GM18907 (cell line): ENCODE measurements around the gene PTEN.
"Not testable (repeated sequence)": the region's sequence is repeated elsewhere in the genome, so short reads cannot be mapped to it uniquely, and the experiment has no call there.

ENCODE experiments used
- ATAC-seq: cut with Tn5 transposase; IDR thresholded peaks from one replicate; pipeline ENCODE4 v1.9.1; 2021; ENCODE audit warnings: mild to moderate bottlenecking, moderate library complexity; ENCODE audit not compliant: unreplicated experiment

PTEN gene

DNA sequence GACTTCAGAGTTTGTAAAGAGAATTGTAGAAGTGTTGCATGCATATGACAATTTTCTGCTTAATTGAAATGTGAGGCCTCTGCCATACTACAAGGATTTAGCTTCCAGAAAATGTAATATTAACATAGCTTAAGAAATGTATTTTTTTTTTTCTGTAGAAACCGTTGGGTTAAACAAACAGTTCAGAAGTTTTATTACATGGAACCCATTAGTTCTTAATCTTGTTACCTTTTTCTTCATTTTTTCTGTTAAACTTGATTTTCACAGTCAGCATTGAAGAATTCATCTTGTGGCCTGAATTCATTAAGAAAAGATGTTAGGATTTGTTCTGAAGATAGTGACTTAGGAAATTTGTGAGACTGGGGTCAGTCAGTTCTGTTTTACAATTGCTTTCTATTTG, 4.9 kb downstream of the PTEN start:
- no peak for ATAC-seq

DNA sequence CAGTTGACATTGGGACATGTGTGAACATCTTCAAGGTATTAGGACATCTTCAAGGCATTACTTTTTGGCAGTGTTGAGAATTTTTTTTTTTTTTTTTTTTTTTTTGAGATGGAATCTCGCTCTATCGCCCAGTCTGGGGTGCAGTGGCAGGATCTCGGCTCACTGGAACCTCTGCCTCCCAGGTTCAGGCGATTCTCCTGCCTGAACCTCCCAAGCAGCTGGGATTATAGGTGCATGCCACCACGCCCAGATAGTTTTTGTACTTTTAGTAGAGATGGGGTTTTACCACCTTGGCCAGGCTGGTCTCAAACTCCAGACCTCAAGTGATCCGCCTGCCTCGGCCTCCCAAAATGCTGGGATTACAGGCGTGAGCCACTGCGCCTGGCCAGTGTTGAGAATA, 5.7 kb downstream of the PTEN start:
- not testable (repeated sequence) for ATAC-seq

DNA sequence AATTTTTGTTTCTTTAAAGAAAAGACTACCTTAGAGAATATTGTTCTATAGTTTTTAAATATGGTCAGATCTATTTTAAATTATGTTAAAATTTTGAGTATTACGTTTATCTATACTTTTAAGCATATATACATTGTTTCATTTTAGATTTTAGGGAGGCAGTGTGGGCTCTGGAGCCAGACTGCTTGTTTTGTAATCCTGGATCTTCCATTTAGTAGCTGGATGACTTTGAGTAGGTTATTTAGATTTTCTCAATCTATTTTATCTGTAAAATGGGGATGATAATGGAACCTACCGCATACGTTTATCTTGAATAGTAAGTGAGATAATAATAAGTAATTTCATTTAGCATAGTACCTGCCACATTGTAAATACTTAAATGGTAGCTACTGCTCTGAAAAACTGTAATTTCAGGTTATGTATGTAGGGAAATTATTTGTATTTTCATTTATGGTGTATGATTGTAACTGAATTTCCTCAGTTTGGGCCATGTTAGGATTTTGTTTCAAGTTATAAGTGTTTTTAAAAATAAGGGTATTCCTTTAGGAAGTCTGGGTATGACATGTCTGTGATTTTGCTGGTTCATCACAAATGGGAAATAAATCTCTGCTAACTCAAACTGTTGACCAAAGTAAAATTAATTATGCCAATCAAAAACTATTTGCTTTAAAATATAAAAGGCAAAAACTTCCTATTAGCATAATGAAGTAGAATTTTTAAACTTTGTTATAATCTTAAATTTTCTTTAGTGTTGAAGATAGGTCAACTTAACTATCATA, 6.5 kb downstream of the PTEN start:
- ATAC-seq = no peak

DNA sequence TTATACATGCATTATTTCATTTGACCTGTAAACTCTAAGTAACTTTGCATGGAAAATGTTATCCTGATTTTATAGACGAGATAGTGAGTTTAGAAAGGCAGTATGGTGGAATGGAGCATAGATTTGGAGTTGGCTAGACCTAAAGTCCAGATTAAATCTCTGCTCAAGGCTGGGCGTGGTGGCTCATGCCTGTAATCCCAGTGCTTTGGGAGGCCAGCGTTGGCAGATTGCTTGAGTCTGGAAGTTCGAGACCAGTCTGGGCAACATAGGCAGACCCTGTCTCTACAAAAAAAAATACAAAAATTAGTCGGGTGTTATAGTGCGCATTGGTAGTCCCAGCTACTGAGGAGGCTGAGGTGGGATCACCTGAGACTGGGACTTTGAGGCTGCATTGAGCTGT, 9.4 kb downstream of the PTEN start:
- ATAC-seq = no peak

DNA sequence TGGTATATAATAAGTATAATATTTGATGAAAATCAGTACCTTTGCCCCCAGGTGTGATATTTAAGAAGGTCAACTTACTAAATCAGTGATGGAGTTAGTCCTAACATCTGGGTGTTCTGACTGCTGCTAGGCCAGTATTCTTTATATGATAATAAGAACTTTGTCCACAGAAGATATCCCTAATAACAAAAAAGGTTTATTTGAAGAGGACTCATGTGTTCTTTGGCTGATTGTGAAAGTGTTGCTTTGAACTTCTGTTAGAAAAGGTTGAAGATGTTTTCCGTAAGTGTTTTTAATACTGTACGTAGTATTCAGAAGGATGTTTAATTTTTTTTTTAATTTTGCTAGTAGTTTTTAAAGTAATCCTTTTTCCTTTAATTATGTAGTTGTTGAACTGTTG, 10.2 kb downstream of the PTEN start:
- no peak for ATAC-seq

DNA sequence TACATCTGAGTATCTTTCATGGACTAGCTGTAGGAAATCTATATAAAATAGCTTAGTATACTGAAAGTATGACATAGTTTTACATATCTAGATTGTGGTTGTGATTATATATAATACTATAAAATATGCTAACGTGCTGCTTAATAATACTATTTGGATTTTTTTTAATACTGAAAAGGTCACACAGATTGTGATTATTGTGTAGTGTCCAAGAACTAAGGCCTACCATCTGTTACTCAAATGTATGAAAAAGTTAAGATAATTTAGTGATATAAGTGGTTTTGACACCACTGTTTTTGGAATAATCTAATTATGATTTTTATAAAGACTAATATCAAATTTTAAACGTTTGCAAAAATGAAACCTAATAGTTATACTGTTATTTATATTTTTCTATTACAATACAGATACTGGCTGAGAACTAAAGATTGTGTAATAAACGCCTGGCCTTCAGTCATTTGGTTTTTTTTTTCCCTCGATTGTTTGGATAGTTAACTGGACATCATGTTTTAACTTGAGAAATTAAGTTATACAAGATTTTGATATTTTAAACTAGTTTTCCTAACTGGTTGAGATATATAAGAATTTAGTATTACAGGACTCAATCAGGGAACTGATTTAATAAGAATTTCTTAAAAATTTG, 12.6 kb downstream of the PTEN start:
- ATAC-seq = no peak

DNA sequence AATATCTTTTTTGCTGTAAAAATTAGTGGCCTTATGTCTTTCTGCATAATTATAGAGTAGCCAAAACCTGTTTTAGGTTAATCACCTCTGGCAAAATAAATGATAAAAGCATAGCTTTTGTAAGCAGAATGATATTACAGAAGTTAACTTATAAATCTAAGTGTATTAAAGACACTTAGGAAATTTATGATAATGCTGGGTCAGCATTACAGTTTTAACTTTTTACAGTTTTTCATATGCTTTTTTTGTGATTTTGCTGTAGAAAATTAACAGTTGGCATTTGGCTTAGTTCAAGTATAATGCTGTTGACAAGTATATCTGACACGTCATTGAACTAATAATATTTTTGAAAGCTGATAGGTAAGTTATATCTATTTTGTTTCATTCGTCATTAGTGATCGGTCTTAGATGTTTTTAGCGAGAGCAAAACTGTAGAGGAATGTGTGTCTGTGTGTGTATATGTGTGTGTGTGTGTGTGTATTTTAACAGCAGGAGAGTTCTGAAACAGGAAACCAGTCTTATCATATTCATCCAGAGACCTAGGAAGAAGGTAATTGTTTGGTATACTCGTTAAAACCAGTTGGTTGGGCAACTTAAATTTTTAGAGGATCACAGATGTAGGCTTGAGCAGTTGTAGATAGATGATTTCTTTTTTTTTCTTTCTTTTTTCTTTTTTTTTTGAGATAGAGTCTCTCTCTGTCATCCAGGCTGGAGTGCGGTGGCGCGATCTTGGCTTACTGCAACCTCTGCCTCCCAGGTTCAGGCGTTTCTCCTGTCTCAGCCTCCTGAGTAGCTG, 15.4 kb downstream of the PTEN start:
- ATAC-seq = no peak

DNA sequence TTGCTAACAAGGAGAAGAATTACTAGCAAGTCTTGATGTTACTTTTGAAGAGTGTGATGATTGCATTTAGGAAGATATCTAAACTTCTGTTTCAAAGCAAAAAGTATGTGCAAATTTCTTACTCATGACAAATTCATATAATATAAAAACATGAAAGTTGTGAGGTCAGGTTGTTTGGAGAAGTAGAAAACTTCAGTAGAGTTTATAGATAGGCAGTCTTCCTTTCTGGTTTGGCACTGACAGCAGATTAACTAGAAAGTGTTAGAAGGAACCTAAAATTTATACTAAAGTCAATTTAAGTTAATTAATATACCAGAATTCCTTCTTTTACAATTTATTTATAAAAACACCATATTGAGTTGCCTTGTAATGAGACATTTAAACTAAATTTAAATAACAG, 16.9 kb downstream of the PTEN start:
- no peak for ATAC-seq

DNA sequence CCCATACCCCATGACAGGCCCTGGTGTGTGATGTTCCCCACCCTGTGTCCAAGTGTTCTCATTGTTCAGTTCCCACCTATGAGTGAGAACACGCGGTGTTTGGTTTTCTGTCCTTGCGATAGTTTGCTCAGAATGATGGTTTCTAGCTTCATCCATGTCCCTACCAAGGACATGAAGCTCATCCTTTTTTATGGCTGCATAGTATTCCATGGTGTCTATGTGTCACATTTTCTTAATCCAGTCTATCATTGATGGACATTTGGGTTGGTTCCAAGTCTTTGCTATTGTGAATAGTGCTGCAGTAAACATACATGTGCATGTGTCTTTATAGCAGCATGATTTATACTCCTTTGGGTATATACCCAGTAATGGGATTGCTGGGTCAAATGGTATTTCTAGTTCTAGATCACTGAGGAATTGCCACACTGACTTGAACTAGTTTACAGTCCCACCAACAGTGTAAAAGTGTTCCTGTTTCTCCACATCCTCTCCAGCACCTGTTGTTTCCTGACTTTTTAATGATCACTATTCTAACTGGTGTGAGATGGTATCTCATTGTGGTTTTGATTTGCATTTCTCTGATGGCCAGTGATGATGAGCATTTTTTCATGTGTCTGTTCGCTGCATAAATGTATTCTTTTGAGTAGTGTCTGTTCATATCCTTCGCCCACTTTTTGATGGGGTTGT, 18.1 kb downstream of the PTEN start:
- not testable (repeated sequence) for ATAC-seq

DNA sequence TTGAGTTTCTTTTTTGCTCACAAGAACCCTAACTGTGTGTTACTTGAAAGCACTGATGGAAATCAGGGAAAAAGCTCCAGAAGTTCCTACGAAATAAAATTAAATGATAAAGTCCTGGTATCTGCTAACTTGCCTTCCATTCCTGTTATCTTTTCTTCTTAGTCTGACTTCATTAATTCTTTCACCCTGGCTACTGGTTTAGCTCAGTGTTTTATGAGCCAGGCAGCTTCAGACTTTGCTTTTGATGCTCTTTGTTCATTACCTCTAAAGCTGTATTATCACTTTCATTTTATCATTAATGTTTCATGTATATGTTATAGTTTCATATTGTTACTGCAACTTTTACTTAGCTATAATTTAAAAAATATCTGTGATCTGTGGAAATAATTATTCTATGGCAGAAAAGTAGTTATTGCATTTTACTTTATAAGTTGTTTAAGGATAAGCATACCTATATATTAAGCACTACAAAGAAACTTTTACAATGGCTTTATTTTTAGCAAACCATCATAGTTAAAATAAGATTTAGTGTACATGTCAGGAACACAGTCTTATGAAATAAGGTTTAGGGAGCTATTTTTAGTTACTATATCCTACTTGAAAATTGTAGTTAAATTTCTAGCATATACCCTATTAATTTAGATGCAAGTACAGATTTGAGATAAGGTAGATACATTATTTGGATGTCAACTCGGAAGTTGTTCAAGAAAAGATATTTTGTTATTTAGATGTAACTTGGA, 19.3 kb downstream of the PTEN start:
- no peak for ATAC-seq

DNA sequence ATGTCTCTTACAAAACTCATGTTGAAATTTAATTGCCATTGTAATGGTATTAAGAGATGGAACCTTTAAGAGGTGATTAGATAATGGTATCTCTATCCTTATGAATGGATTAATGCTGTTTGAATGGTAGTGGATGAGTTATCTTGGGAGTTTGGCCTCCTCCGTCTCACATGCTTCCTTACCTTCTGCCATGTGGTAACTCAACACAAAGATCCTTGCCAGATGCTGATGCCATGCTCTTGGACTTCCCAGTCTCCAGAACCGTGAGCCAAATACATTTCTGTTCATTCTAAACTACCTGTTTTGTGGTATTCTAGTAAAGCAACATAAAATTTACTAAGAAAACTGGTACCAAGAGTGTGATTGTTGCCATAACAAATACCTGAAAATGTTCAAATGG, 23.2 kb downstream of the PTEN start:
- no peak for ATAC-seq

DNA sequence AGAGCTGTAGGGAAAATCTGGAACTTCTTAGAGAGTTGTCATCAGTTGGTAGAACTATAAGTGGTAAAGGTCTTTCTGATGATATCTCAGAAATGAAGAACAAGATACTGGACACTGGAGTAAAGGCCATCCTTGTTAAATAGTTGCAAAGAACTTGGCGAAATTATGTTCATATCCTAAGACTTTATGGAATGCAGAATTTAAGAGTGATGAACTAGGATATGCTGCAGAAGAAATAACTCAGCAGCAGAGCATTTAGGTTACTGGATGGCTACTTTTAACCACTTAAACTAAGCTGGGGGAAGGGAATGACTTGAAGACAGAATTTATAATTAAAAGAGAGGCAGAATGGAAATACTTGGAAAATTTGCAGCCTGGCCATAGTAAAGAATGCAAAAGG, 23.7 kb downstream of the PTEN start:
- ATAC-seq = no peak

DNA sequence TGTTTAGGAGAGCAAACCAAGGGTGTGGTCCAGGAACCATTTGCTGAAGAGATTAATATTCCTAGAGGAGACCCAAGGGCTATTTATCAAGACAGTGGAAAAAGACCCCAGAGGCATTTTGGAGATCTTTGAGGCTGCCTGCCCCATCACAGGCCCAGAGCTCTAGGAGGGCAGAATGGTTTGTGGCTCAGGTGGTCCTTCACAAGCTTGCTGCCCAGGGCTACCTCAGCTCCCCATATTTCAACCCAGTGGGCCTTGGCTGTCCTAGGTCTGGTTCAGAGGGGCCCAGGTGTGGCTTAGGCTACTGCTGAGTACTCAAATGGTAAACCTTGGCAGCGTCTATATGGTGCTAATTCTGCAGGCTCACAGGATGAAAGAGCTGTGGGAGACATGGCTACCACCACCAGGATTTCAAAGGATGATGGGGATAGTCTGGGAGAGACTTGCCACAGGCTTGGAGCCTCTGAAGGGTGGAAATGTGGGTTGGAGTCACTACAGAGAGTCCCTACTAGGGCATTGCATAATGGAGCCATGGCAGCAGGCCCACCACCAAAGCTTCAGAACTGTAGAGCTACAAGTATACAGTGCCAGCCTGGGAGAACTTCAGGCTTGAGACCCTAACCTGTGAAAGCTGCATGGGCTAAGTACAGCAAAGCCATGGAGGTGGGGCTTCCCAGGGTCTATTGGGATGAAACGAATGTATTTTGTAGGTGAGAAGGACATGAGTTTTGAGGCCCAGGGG, 24.3 kb downstream of the PTEN start:
- no peak for ATAC-seq

DNA sequence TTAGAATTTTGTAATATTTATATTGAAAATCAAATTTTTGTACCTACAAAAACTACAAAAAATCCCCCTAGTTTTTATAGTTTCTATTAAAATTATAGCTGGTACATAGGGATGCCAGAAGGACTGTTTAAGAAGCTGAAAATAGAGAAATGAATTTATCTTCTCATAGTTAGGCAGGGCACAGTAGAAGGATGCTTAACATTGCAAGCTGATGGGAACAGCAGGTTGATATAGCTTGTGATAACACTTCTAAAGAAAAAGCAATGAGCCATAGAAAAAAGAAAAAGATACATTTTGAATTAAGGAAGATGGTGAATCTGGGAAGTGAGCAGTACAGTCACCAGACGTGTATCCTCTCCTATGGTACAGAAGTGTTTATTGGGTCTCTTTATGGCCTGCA, 32.0 kb downstream of the PTEN start:
- no peak for ATAC-seq

DNA sequence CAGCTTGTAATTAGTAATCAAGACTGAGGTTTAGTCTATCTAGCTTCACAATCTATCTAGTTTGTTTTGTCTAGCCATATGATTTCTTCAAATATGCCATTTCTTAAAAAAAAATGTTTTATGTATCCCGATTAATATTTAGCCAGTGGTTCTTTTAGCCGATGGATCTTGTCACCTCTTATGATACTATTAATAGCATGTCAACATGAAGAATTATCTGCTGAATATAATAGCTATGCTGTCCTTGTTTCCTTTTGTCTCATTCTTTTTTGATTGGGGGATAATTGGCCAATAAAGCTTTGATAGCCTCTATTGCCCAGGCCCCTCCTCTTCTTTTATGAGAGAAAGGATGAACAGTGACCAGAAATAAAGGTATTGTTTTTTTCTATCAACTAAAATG, 32.8 kb downstream of the PTEN start:
- no peak for ATAC-seq

DNA sequence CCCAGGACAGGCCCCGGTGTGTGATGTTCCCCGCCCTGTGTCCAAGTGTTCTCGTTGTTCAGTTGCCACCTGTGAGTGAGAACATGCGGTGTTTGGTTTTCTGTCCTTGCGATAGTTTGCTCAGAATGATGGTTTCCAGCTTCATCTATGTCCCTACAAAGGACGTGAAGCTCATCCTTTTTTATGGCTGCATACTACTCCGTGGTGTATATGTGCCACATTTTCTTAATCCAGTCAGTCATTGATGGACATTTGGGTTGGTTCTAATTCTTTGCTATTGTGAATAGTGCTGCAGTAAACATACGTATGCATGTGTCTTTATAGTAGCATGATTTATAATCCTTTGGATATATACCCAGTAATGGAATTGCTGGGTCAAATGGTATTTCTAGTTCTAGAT, 34.5 kb downstream of the PTEN start:
- not testable (repeated sequence) for ATAC-seq

DNA sequence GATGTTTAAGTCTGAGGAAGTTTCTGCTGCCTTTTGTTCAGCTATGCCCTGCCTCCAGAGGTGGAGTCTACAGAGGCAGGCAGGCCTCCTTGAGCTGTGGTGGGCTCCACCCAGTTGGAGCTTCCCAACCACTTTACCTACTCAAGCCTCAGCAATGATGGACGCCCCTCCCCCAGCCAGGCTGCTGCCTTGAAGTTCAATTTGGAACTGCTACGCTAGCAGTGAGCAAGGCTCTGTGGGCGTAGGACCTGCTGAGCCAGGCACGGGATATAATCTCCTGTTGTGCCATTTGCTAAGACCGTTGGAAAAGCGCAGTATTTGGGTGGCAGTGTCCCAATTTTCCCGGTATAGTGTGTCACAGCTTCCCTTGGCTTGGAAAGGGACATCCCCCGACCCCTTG, 40.0 kb downstream of the PTEN start:
- not testable (repeated sequence) for ATAC-seq

DNA sequence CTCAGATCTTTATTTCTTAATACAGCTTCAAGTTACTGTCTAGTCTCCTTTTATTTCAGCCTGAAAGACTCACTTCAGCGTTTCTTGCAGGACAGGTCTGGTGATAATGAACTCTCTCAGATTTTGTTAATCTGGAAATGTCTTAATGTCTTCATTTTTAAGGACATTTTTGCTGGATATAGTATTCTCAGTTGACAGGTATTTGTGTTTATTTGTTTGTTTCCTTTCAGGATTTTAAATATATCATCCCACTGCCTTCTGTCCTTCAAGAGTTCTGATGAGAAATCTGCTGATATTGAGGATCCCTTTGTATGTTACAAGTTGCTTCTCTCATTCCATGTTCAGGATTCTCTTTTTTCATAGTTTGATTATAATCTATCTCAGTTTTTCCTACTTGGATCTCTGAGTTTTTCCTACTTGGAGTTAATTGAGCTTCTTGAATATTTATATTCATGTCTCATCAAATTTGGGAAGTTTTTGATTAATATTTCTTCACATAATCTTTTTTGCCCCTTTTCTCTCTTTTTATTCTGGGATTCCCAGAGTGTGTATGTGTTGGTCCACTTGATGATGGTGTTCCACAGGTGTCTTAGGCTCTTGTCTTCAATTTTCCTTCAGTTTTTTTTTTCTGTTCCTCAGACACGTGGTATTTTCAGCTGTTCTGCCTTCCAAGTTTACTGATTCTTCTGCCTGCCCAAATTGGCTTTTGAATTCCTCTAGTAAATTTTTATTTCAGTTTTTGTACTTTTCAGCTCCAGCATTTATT, 49.9 kb downstream of the PTEN start:
- no peak for ATAC-seq

DNA sequence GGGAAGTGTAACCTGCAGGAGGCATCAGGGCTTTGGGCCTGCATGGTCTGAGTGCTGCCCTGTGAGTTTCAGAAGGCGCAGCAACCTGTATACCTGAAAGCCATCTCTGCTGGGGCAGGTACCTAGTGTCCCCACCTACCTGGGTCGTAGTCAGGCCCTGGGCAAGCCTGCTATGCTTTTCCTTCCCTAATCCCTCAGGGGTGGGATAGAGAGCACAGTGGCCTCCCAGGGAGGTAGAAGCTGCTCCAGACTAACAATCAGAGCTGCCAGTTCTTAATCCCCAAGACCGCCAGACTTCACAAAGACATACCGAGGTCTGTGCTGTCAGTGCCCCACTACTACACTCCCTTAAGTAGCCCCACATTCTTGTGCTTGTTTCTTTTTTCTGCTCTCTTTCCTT, 52.0 kb downstream of the PTEN start:
- no peak for ATAC-seq
